Thoracic aorta (tissue), 2 donors: ENCODE results near the gene DNAJC11. TPM values are rescaled to one million over a fixed set of nuclear protein-coding genes. Genes with fewer than 3 reads are reported as not detected.

Experiments
- ATAC-seq: fragments of 150-250 bp; one replicate; pipeline ENCODE4 v1.8.0; 2017; ENCODE audit warnings: low read depth; ENCODE audit not compliant: insufficient number of reproducible peaks, low FRiP score
- DNase-seq: peaks from one replicate; pipeline ENCODE4 v3.0.0-alpha.2; 2020; ENCODE audit warnings: low spot score
- H3K27ac ChIP-seq, 2 donors: fragments of 200-600 bp; sonication (generic); 1 replicate in 1 of 2; 2 replicates in 1 of 2; pipeline ENCODE4 v1.5.1; 2016; ENCODE audit warnings: mild to moderate bottlenecking in 2 of 2, moderate library complexity in 2 of 2
- H3K27me3 ChIP-seq: fragments of 200-600 bp; sonication (generic); replicated peaks from 2 replicates; pipeline ENCODE4 v1.6.0; 2016; ENCODE audit warnings: mild to moderate bottlenecking; ENCODE audit not compliant: insufficient read depth
- H3K36me3 ChIP-seq: fragments of 200-600 bp; sonication (generic); one replicate; pipeline ENCODE4 v1.5.1; 2016
- H3K4me1 ChIP-seq, 2 donors: fragments of 200-600 bp; sonication (generic); 1 replicate in 1 of 2; 2 replicates in 1 of 2; pipeline versions ENCODE4 v1.5.1 to v1.6.0; 2016; ENCODE audit warnings: low read depth in 2 of 2, mild to moderate bottlenecking in 1 of 2; ENCODE audit not compliant: control insufficient read depth in 1 of 2
- H3K4me3 ChIP-seq: fragments of 200-600 bp; sonication (generic); 2 replicates; pipeline ENCODE4 v1.5.1; 2016; ENCODE audit warnings: mild to moderate bottlenecking
- H3K9me3 ChIP-seq: fragments of 200-600 bp; sonication (generic); 2 replicates; pipeline ENCODE4 v1.5.1; 2016
- total RNA-seq, 2 donors: library from RNA; depleted of rRNA; stranded (reverse); fragments of >200 nt; gene quantifications; one replicate each; pipeline versions ENCODE4 v1.1.0 to v1.2.3, GENCODE V29; 2016
- TF ChIP-seq, protein P1 (sequence below): fragments of 200-600 bp; sonication (generic); IDR thresholded peaks from one replicate; pipeline ENCODE4 v1.5.1; 2019; ENCODE audit warnings: antibody characterized with exemption

DNAJC11 gene
- total RNA-seq, 2 donors from 2014 or later: 19.4 to 40.4 TPM

GRCh38 chr1:6588893-6589520, 112.6 kb downstream of the DNAJC11 start:
- peaks cover 43% of the 10 kb centered on the region for H3K36me3 ChIP-seq
- H3K27ac ChIP-seq: peak overlapping the region; percentile 31 to 82
- peaks cover 49 to 83% of the 10 kb centered on the region in 2 donors for H3K4me1 ChIP-seq
- H3K27me3 ChIP-seq: no peaks in the 10 kb centered on the region
- DNase-seq: no peak
- H3K4me3 ChIP-seq: no peak overlapping the region
- TF ChIP-seq, protein P1, sequence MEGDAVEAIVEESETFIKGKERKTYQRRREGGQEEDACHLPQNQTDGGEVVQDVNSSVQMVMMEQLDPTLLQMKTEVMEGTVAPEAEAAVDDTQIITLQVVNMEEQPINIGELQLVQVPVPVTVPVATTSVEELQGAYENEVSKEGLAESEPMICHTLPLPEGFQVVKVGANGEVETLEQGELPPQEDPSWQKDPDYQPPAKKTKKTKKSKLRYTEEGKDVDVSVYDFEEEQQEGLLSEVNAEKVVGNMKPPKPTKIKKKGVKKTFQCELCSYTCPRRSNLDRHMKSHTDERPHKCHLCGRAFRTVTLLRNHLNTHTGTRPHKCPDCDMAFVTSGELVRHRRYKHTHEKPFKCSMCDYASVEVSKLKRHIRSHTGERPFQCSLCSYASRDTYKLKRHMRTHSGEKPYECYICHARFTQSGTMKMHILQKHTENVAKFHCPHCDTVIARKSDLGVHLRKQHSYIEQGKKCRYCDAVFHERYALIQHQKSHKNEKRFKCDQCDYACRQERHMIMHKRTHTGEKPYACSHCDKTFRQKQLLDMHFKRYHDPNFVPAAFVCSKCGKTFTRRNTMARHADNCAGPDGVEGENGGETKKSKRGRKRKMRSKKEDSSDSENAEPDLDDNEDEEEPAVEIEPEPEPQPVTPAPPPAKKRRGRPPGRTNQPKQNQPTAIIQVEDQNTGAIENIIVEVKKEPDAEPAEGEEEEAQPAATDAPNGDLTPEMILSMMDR: no peak
- ATAC-seq: no peak
- no peaks in the 10 kb centered on the region for H3K9me3 ChIP-seq

- DNase-seq: no peak
- no peaks in the 10 kb centered on the region for H3K9me3 ChIP-seq
- TF ChIP-seq, protein P1: no peak
- H3K4me3 ChIP-seq: no peak overlapping the region
- peaks cover 42 to 77% of the 10 kb centered on the region in 2 donors for H3K4me1 ChIP-seq
- no peak for ATAC-seq
- H3K27ac ChIP-seq: peak overlapping the region in 1 of 2 donors; percentile 82
- H3K27me3 ChIP-seq: no peaks in the 10 kb centered on the region
- H3K36me3 ChIP-seq: peaks cover 36% of the 10 kb centered on the region
Observed at GRCh38 chr1:6588128-6588892, 113.3 kb downstream of the DNAJC11 start.

DNA sequence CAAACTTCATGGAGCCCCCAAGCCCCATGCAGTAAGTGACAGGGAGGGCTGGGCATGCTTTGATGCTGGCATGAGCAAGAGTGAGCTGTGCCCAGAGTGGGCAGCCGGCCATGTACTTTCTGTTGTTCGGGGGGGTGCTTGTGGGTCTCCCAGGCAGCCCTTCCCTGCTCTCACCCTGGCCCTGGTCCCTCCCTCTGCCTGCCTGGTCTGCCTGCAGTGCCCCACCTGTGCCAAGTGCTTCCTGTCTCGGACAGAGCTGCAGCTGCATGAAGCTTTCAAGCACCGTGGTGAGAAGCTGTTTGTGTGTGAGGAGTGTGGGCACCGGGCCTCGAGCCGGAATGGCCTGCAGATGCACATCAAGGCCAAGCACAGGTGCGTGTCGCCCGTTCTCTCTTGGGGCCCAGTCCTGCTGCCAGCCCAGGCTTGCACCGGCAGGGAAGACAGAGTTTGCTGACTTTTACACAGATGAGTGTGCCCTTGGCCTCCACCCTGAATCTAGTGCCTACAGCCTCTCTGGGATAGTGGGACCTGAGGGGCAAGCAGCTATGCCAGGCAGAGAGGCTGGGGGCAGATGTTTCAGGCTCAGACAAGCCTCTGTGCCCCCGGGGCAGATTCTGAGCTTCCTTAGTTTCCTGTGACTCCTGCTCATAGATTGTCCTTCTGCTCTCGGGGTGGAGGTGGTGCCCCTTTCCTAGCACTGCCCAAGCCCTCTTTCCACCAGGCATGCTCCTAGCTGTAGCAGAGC, 114.2 kb downstream of the DNAJC11 start:
- no peaks in the 10 kb centered on the region for H3K27me3 ChIP-seq
- no peak for DNase-seq
- H3K4me3 ChIP-seq: no peak overlapping the region
- H3K27ac ChIP-seq: peak overlapping the region; percentile 2 to 82
- TF ChIP-seq, protein P1: no peak
- H3K4me1 ChIP-seq: peaks cover 35 to 68% of the 10 kb centered on the region in 2 donors
- H3K36me3 ChIP-seq: peaks cover 27% of the 10 kb centered on the region
- no peaks in the 10 kb centered on the region for H3K9me3 ChIP-seq
- no peak for ATAC-seq

DNA sequence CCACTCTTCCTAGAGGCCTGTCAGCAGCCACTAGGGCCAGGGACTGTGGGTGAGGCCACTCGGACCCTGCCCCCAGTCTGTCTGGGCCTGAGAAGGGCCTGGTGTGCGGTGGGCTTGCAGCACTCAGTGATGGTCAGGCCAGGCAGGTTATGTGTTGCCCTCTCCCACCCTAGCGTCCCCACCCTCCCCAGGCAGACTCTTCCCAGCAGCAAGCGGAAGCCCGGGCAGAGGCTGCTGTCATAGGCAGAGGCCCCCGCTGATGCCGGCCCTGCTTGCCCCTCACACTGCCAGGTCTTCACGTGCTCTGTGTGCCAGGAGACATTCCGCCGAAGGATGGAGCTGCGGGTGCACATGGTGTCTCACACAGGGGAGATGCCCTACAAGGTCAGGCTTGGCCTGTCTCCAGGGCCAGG, 115.2 kb downstream of the DNAJC11 start:
- peak overlapping the region in 1 of 2 donors; percentile 2 for H3K27ac ChIP-seq
- no peak overlapping the region for H3K4me3 ChIP-seq
- peaks cover 28 to 63% of the 10 kb centered on the region in 2 donors for H3K4me1 ChIP-seq
- H3K9me3 ChIP-seq: no peaks in the 10 kb centered on the region
- TF ChIP-seq, protein P1: no peak
- peaks cover 26% of the 10 kb centered on the region for H3K36me3 ChIP-seq
- ATAC-seq: no peak
- no peak for DNase-seq
- no peaks in the 10 kb centered on the region for H3K27me3 ChIP-seq

- H3K27me3 ChIP-seq: no peaks in the 10 kb centered on the region
- H3K36me3 ChIP-seq: peaks cover 26% of the 10 kb centered on the region
- H3K9me3 ChIP-seq: no peaks in the 10 kb centered on the region
- ATAC-seq: no peak
- H3K4me1 ChIP-seq: peaks cover 29 to 63% of the 10 kb centered on the region in 2 donors
- no peak overlapping the region for H3K27ac ChIP-seq
- H3K4me3 ChIP-seq: no peak overlapping the region
- TF ChIP-seq, protein P1: no peak
- DNase-seq: no peak
Observed at GRCh38 chr1:6585841-6586240, 115.8 kb downstream of the DNAJC11 start.
